GM21529 (cell line): ENCODE results near the gene IRAK1BP1.
A peak's percentile ranks its signal among the peaks of the same experiment; 100 is the strongest.
"Not testable (repeated sequence)": the region's sequence is repeated elsewhere in the genome, so short reads cannot be mapped to it uniquely, and the experiment has no call there.

Experiments used
- ATAC-seq: cut with Tn5 transposase; IDR thresholded peaks from one replicate; pipeline ENCODE4 v1.9.1; 2021; ENCODE audit not compliant: unreplicated experiment

IRAK1BP1 gene, protein sequence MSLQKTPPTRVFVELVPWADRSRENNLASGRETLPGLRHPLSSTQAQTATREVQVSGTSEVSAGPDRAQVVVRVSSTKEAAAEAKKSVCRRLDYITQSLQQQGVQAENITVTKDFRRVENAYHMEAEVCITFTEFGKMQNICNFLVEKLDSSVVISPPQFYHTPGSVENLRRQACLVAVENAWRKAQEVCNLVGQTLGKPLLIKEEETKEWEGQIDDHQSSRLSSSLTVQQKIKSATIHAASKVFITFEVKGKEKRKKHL

DNA sequence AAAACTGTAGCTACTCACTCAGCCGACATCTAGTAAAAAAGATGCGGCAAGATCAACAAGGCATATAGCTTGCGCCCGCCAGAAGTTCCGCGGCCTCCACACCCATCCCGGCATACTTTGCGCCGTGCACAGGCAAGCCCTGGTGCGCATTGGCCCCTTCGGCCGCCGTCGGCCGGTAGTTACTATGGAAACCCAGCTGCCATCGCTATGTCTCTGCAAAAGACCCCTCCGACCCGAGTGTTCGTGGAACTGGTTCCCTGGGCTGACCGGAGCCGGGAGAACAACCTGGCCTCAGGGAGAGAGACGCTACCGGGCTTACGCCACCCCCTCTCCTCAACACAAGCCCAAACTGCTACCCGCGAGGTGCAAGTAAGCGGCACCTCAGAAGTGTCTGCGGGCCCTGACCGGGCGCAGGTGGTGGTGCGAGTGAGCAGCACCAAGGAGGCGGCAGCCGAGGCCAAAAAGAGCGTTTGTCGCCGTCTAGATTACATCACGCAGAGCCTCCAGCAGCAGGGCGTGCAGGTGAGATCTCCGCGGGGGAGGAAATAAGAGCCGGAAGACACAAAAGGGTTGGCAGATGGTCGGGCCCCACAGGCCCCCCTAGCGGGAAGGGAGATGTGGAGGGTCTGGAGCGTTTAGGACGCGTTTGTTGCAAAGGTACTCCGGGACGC is at the start of gene IRAK1BP1:
IRAK1BP1 (plus strand) TSS at position 182 of the 671 bp plus-strand sequence; CDS start at position 208, 26 bp downstream.
- peak; percentile 96 for ATAC-seq

DNA sequence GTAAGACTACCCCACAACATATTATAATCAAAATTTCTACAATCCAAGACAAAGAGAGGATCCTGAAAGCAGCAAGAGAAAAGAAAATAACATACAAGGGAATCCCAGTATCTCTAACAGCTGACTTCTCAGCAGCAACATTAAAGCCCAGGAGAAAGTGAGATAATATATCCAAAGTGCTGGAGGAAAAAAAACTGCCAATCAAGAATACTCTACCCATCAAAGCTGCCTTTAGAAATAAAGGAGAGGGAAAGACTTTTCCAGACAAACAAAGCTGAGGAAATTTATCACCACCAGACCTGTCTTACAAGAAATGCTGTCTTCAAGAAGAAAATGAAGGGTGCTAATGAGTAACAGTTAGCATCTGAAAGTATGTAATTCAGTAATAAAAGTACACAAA is 43.3 kb upstream of the IRAK1BP1 start:
- ATAC-seq: no peak

DNA sequence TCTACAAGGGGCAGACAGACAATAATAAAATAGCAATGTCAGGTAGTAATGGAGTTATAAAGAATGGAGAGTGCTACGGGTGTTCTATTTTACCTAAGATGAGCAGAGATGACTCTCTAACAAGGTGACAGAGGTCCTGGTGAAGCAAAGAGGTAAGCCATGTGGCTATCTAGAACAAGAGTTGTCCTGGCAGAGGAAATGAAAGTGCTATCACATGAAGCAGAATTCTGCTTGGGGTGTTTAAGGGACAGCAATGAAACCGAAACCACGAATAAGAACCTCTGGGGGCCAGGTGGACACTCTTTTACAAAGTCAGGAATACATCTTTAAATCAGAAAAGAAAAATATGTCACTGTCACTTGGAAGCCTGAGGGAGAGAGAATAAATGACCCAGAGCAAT is 37.9 kb upstream of the IRAK1BP1 start:
- ATAC-seq: no peak

DNA sequence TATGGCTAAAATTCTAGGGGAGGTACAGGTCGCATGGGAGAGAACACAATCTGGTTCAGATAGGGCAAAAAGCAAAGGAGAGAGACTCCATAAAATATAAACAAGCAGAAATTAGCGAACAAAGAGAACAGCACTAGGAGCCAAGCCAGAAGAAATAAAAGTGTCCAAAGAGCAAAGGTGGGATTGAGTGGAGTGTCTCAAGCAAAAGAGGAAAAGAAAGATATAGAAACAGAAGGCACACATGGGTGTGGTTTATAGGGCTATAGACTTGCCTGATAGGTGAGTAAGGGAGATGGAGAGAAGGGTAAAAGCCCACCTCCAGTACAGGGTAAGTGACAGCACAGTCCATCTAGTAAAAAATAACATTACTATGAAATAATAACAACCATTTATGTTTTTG is 36.5 kb upstream of the IRAK1BP1 start:
- no peak for ATAC-seq

DNA sequence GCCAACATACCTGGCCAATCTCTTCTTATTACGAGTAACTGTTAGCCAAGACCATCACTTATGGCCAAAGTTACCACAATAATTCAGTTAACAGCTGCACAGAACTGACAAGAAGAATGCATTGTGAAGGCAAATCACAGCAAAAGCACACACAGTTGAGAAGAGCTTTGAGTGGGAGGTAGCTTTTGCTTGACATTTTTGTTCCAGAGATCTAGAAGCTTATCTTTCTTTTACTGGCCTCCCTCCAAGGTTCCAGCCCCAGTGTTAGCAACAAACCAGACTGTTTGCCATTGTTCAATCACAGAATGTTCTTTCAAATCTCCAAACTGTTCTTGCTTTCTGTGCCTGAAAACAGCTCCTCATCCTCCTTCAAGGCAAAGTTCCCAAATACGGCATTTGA is 35.9 kb upstream of the IRAK1BP1 start:
- no peak for ATAC-seq

DNA sequence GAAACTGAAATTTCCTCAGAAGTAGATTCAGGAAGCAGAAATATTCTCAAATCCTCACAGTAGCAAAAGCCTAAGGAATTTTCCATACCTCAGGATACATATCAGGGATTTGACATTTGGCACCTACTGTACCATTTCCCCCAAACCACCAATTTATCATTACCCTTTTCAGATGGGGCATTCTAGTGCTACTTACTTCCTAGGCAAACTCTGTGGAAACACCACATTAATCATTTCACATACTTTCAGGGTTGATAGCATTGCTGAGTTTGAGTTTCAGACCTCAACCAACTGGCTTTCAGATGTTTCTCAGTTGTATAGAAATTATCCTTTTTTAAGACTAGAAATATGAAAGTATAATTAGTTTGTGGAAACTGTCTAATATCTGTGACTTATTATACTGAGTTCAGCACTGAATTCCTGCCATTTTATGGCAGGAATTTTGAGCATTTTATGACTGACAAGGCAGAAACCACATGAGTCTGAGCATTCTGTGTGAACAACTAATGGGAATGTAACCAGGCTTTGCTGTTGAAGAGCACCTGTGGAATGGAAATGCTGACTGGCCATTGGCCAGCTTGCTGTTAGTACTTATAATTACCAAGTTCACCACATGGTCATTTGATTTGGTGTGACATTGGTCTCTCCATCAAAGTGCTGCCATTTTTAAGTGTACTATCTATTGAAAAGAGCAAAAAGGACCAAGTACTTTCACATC is 35.1 kb upstream of the IRAK1BP1 start:
- ATAC-seq: peak; percentile 66

DNA sequence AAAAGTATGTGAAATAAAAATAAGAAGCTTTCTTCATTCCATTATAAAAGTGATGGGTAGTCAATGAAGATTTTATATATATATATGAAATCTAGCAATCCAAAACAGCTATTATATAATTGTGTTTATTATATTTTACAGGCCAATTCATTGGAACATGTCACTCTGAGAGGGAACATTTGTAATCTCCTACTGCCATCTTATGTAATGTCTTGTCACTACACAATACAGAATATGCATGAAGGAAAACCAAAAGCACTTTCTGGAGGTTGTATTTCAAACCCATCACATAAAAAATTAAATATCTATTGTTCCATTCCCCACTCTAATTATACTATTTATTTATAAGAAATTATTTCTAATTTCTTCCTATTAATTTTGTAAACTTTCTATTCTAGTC is 31.5 kb upstream of the IRAK1BP1 start:
- ATAC-seq: no peak

DNA sequence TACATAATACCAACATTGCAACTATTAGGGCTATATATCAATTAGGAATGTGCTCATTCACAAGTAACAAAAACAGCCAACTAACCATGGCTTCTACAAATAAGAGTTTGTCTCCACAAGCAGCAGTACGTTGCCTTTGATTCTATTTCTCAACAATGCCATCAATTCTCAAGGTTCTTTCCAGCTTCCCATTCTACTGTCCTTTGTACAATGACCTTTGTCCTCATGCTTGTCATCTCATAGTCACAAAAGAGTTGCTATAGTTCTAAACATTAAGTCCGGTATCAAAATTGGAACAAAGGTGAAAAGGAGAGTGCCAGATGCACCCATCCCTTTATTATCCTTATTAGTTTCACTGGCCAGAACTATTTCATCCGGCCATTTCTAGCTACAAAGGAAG is 30.8 kb upstream of the IRAK1BP1 start:
- ATAC-seq: no peak

DNA sequence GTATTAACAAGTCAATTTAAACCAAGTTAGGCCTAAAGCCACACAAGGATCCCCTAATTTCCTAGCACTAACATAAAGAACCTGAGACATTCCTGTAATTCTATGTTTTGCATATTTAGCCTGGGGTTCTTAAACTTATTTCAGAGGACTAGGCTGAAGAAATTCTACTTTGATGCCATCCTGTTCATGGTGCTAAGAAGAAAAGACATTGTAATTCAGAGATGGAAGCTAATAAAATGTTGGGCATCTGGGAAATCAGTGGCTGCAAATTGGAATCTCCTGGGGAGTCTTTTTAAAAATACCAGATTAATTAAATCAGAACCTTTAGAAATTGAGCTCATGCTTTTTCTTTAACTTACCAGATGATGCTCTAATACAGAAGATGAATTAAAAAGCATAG is 26.2 kb upstream of the IRAK1BP1 start:
- ATAC-seq: no peak

DNA sequence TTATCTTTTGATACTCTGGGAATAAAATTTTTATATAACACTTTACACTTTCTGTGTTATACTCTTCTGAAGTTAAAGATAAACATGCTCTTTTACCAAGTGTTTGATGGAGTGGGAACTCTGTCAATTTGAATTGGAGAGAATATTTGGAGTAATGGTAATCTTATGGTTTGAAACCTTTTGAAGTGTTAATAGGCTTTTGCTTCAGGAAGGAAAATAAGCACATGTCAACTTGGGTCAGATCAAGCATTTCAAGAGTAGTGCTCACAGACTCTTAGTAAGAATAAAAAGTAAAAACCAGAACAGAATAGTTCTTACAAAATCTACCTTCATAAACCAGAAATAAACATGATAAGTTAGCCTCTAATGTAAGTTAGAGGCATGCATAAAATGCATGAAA is 24.4 kb upstream of the IRAK1BP1 start:
- no peak for ATAC-seq

DNA sequence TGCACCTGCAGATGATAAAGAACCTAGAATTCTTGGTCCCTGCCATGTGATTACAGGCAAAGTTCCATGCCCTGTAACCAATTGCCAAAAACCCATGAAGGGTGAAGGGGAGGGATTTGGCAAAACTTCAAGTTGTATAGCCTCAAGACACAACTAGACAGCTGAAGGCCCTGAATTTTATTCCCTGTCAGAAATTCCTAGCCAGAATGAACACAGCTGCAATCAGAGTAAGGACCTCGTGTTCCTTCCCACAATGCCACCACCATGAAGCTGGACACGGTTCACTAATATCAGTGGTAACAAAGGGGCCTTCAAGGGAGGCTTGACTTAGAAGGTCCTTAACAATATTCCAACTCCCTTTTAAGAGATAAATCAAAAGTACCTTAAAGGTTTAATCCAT is 22.5 kb upstream of the IRAK1BP1 start:
- ATAC-seq: no peak

DNA sequence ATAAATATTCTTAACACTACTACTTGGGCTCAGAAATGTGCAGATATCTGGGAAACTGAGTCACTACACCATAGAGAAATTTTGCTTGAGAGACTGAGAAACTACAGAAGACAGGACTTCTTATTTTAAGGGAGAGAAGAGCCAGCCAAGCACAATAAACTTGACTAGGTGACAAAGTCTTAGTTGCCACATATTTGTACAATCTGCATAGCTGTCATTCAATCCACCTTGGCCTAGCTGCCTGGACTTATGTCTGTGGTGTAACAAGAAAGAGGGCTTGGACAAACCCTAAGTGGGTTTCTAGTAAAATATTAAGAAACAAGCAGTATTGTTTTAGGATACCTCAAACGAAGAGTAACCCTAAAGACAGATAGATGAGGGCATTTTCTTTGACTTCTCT is 21.8 kb upstream of the IRAK1BP1 start:
- no peak for ATAC-seq

DNA sequence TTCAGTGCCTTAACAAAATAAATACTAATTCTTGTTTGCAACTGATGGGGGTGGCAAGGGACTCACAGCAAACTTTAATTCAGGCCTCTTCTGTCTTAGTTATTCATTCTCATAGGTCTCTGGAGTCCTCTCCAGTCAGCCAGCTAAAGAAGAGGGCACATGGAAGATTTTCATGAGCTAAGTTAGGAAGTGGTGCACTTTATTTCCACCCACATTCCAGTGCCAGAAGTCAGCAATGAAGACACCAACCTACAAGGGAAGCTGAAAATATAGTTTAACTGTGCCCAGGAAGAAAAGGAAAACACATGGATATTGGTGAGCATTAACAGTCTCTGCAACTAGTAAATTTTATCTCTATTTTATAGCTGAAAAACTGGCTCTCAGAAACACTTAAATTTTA is 16.7 kb upstream of the IRAK1BP1 start:
- ATAC-seq: no peak

DNA sequence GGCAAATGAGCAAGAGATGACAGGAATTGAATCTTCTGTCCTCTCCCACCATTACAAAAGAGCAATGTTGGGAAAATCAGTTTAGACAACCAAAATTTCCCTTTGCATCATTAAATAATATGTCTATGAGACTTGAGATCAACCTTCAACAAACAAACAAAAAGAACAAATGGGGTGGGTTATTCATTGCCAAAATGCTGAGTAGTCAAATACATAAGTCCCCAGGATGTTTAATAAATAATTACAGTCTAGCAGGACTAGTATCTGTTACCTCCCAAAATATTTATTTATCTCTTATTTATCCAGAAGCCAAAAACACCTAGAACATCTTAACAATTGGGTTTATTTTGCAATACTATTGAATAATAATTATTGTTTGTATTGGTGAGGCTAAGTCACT is 16.2 kb upstream of the IRAK1BP1 start:
- no peak for ATAC-seq

DNA sequence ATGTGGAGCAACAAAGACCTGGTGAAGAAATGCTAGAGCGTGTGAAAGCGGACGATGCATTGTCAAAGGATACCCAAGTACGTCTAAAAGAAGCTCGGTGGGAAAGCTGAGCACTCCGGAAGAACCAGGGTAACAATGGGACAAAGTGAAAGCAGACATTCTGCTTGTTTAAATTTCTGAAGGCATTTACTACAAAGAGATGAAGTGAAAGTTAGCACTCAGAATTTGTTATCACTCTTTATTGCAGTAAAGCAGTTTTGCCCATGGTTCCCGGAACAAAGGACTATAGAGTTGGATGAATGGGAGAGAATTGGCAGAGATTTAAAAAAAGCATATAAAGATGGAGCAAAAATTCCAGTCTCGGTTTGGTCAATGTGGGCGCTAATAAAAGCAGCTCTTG is 12.8 kb upstream of the IRAK1BP1 start:
- no peak for ATAC-seq

DNA sequence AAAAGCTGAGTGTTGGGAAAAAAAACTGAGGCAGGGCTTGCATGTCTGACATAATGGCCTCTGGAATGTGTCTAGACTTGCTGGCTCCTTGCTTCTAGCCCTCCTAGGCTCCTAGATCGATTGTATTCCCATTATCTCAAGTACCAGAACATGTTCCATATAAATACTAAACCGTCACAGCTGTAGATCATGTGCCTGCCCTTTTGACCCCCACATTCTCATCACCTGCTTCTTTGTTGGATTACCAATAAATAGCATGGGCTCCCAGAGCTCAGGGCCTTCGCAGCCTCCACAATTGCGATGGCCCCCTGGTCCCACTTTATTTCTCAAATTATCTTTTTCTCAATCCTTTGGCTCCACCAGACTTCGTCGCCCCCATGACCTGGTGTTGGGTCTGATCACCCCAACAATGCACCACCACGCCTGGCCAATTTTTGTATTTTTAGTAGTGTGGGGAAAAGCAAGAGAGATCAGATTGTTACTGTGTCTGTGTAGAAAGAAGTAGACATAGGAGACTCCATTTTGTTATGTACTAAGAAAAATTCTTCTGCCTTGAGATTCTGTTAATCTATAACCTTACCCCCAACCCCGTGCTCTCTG is 8.9 kb upstream of the IRAK1BP1 start:
- not testable (repeated sequence) for ATAC-seq

DNA sequence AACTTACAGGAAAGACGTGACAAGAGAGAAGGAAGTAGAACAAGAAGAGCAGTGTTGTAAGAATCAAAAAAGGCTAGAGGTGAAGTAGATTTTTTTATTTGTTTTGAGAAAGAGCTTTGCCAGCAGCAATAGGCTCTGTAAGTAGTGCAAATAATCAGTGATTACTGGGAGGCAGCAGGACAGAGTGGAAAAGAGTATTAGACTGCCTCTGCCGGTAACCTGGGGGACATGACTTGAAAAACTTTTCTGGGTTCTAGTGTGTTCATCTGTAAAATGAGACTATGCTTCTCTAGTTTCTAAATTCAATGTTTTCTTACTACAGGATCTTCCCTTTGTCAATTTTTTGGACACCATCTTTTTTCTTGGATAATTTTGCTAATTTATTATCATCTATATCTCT is 5.8 kb upstream of the IRAK1BP1 start:
- no peak for ATAC-seq

DNA sequence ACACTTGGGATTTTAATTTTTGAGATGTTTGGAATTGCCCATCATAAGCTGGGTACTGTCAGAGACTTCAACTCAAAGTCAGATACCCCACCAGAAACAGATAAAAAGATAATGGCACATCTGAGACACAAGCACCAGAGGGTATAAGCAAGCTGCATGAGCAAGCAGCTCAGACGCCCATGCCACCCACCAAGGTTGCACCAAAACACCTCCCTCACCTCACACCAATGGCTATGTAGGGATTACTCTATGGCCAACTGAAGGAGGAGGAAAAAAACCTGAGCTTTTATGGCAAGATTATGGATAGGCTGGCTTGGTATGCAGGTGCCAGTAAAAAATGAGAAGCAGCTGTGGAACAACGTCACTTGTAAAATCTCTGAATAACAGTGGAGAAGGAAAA is 3.8 kb upstream of the IRAK1BP1 start:
- no peak for ATAC-seq

DNA sequence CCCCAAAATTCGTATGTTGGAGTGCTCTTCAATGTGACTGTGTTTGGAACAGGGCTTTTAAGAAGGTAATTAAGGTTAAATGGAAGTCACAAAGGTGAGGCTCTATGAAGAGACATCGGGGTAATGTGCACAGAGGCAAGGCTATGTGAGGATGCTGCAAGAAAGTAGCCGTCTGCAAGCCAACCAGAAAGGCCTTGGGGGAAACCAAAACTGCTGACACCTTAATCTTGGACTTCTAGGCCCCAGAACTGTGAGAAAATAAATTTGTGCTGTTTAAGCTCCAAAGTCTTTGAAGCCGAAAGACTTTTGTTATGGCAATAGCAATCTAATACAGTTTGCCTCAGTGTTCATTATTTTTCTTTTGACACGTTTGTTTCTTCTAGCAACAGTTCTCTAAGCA is 2.4 kb upstream of the IRAK1BP1 start:
- ATAC-seq: no peak

DNA sequence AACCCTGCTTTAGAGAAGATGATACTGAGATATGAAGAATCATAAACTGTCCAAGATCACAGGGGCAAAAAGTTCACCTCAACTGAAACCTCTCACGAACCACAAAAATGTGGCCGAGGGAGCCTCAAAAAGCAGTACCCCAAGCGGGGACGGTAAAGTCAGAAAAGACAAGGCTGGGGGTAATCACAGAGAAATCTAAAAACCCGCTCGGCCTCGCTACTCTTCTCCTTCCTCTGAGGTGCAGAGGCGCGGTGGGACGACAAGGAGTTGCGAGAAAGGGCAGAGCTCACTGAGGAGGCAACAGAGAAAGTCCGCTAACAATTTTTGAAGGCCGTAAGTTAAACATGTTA is 356 bp upstream of the IRAK1BP1 start:
- peak; percentile 40 for ATAC-seq

DNA sequence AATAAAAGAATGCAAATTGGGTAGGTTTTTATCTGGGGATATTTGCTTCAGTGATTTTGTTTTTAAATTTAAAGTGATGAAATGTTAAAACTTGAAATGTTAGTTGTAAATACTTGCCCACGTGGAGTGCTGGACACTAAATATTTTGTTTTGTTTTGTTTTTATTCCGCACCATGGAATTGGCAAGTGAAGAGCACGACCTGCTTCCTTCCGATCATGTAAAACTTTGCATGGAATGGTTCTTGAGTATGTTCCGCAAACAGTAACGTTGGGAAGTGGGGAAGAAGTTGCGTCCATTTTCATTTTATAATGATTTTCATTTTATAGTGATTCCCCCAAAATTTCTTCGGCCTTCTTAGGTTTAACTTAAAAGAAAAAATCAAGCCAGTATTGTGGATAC is 765 bp downstream of the IRAK1BP1 start:
- no peak for ATAC-seq

DNA sequence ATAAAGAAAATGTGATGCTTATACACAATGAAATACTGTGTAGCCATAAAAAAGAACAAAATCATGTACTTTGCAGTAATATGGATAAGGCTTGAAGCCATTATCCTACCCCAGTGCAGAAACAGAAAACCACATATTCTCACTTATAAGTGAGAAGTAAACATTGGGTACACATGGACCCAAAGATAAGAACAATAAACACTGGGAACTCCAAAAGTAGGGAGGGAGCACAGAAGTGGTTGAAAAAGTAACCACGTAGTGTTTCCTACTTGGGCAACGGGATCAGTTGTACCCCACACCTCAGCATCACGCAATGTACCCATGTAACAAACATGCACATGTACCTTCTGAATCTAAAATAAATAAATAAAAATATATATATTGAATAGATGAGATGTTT is 8.2 kb downstream of the IRAK1BP1 start:
- no peak for ATAC-seq
